Right atrium auricular region (tissue), 2 donors: ENCODE results near the gene TEKT2. TPM values are rescaled to one million over a fixed set of nuclear protein-coding genes. Genes with fewer than 3 reads are reported as not detected.

Experiments
- DNase-seq: peaks from one replicate; pipeline ENCODE4 v3.0.0-alpha.2; 2019; ENCODE audit warnings: low spot score
- H3K27ac ChIP-seq, 2 donors: fragments of 200-600 bp; sonication (generic); 1 replicate in 1 of 2; 2 replicates in 1 of 2; pipeline ENCODE4 v1.5.1; 2016 to 2019
- H3K27me3 ChIP-seq, 2 donors: fragments of 200-600 bp; sonication (generic); one replicate each; pipeline versions ENCODE4 v1.5.1 to v1.6.0; 2017 to 2019
- H3K36me3 ChIP-seq: fragments of 200-600 bp; sonication (generic); one replicate; pipeline ENCODE4 v1.5.1; 2016
- H3K4me1 ChIP-seq, 2 donors: fragments of 200-600 bp; sonication (generic); one replicate each; pipeline versions ENCODE4 v1.5.1 to v1.6.0; 2017 to 2019
- H3K4me3 ChIP-seq, 2 donors: fragments of 200-600 bp; sonication (generic); 1 replicate in 1 of 2; 2 replicates in 1 of 2; pipeline ENCODE4 v1.5.1; 2017 to 2019; ENCODE audit warnings: mild to moderate bottlenecking in 1 of 2, moderate library complexity in 1 of 2
- H3K9me3 ChIP-seq, 2 donors: fragments of 200-600 bp; sonication (generic); one replicate each; pipeline ENCODE4 v1.5.1; 2019
- CTCF ChIP-seq, 2 donors: fragments of 200-600 bp; sonication (generic); IDR thresholded peaks; one replicate each; pipeline ENCODE4 v1.5.1; 2019; ENCODE audit warnings: antibody characterized with exemption in 2 of 2
- total RNA-seq, 2 donors: library from RNA; depleted of rRNA; stranded (reverse); fragments of >200 nt; gene quantifications; one replicate each; pipeline ENCODE4 v1.1.0, GENCODE V29; 2016

The TEKT2 gene
- total RNA-seq, 2 donors from 2014 or later: 0.41 TPM; not detected in 1

DNA sequence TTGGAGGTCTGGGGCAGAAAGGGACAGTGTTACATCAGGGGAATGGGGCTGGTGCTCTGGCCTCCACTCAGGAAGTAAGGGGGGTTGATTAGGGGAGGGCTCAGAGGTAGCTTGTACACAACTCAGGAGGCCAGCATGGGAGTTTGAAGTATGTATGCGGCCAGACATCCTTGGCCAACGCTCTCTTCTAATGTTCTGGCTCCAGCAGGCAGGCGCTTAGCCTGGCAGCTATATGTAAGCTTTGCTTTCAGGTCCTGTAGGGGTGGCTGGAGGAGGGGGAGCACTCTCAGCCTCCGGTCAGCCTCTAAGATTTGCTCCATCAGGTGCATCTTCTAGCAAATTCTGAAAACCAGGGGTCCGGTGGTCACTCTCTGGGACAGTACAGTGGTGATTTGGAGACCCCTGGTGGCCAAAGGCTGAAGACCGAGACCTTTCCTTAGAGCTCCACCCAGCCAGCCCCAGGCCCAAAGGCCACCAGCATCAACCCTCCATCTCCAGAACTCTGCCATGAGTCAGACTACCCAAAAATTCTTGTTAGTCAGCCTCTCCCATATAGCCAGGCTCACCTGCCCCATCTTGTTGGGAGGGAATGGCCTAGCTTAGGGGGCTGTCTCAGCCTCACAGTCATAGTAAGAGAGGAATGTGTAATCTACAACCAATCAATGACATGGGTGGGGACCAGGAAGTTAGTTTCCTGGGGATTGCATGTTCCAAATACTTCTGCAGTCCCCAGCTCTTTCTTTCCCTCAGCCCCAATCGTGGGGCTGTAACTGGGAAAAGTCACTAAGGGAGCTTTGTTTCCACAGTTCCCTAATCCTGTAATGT, 50.8 kb downstream of the TEKT2 start:
- TF ChIP-seq CTCF (IDR thresholded peaks at IDR 0.05): peak; percentile 38 to 80
- DNase-seq: no peak
- H3K27ac ChIP-seq: peak overlapping the region; percentile 61 to 83
- no peak overlapping the region for H3K4me3 ChIP-seq
- no peaks in the 10 kb centered on the region for H3K9me3 ChIP-seq
- peaks cover 0 to 51% of the 10 kb centered on the region in 2 donors for H3K4me1 ChIP-seq
- no peaks in the 10 kb centered on the region for H3K27me3 ChIP-seq
- peaks cover 25% of the 10 kb centered on the region for H3K36me3 ChIP-seq

DNA sequence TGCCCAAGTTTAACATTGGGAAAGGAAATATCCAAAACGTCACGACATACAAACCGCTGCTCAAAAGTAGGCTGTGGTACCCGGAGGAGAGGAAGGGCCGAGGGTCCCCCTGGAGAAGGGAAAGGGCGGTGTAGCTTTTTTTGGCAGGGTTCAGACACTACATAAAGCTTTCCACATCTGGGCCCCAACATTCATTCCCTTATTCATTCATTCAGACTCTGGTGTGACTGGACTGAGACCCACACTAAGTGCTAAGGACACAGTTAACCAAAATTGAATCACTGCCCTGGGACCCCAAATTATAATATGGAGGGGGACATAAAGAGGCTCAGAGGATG, 51.4 kb downstream of the TEKT2 start:
- H3K36me3 ChIP-seq: peaks cover 29% of the 10 kb centered on the region
- no peak for DNase-seq
- H3K27ac ChIP-seq: peak overlapping the region; percentile 61 to 83
- H3K9me3 ChIP-seq: no peaks in the 10 kb centered on the region
- H3K4me1 ChIP-seq: peaks cover 0 to 51% of the 10 kb centered on the region in 2 donors
- no peak overlapping the region for H3K4me3 ChIP-seq
- no peak for TF ChIP-seq CTCF (IDR thresholded peaks at IDR 0.05)
- H3K27me3 ChIP-seq: no peaks in the 10 kb centered on the region

DNA sequence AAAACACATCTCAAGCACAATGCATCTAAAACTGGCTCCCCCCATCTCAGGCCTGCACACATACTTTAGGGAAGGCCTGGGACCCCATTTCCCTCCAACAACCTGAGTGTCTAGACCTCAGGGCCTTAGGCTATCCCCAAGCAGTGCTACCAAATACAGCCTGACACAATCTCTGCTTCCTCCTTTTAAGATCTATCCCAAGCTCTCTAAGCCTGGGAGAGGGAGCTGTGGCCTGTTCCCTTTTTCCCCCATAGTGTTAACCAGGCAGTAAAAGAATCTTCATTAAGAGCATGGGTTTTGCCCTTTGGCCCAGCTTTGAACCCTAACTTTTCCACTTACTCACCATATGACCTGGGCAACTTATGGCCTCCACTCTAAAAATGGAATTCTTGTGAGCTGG, 51.9 kb downstream of the TEKT2 start:
- TF ChIP-seq CTCF (IDR thresholded peaks at IDR 0.05): no peak
- no peaks in the 10 kb centered on the region for H3K9me3 ChIP-seq
- H3K4me1 ChIP-seq: peaks cover 0 to 51% of the 10 kb centered on the region in 2 donors
- H3K36me3 ChIP-seq: peaks cover 29% of the 10 kb centered on the region
- no peak overlapping the region for H3K4me3 ChIP-seq
- H3K27me3 ChIP-seq: no peaks in the 10 kb centered on the region
- peak overlapping the region; percentile 61 to 83 for H3K27ac ChIP-seq
- no peak for DNase-seq

DNA sequence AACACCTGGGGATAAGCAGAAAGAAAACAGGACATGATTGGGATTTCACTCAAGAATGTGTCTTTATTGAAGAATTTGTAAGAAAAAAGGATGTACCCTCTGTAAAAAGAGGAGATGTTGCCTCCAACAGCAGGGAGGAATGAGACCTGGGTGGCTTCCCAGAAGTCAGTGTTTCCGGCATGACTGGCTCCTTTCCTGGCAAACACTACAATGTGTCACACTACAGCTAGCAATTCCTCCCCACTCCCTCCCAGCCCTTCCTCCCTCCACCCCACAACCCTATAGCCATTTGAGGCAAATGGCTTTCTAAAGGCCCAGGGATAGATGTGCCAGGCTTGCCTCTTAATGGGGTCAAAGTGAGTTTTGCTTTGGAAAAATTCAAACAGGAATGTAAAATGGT, 52.6 kb downstream of the TEKT2 start:
- peaks cover 0 to 51% of the 10 kb centered on the region in 2 donors for H3K4me1 ChIP-seq
- no peaks in the 10 kb centered on the region for H3K9me3 ChIP-seq
- H3K27ac ChIP-seq: peak overlapping the region; percentile 61 to 83
- TF ChIP-seq CTCF (IDR thresholded peaks at IDR 0.05): no peak
- peaks cover 29% of the 10 kb centered on the region for H3K36me3 ChIP-seq
- no peak overlapping the region for H3K4me3 ChIP-seq
- peak; percentile 79 for DNase-seq
- no peaks in the 10 kb centered on the region for H3K27me3 ChIP-seq

GRCh38 chr1:36137226-36137625, 53.3 kb downstream of the TEKT2 start:
- DNase-seq: no peak
- Histone ChIP-seq H3K4me1 (peaks cover 0 to 55% of the 10 kb centered on the region in 2 donors), H3K27ac (peak overlapping the region; percentile 61 to 83), H3K4me3 (no peak overlapping the region), H3K36me3 (peaks cover 29% of the 10 kb centered on the region), H3K9me3 (no peaks in the 10 kb centered on the region), H3K27me3 (no peaks in the 10 kb centered on the region)
- TF ChIP-seq CTCF (IDR thresholded peaks at IDR 0.05): no peak
